Upper lobe of left lung (tissue), 4 donors: ENCODE results near the gene TXNRD1.

Experiments used
- CTCF ChIP-seq, 6 experiments: fragments of 450-650 bp in 4 of 6; fragments of 200-600 bp in 2 of 6; sonication (generic) in 2 of 6; IDR thresholded peaks; one replicate each; pipeline ENCODE4 v1.5.1; 2016 to 2019; ENCODE audit warnings: antibody characterized with exemption in 6 of 6
- EP300 ChIP-seq, 4 donors: sonication (generic); formaldehyde crosslinking; IDR thresholded peaks; one replicate each; pipeline ENCODE4 v1.5.1; 2017; ENCODE audit warnings: antibody characterized with exemption in 4 of 4, control low read depth in 2 of 4

GRCh38 chr12:104291867-104292524 lies 76.4 kb downstream of the TXNRD1 start:
- TF ChIP-seq CTCF (IDR thresholded peaks at IDR 0.05) (no peak), EP300 (IDR thresholded peaks at IDR 0.05) (no peak)
